Sigmoid colon (tissue), 4 donors: ENCODE results near the gene RPS6KA2.
A peak's percentile ranks its signal among the peaks of the same experiment; 100 is the strongest.

ENCODE experiments used
- EP300 ChIP-seq, 4 donors: sonication (generic); formaldehyde crosslinking; IDR thresholded peaks; one replicate each; pipeline ENCODE4 v1.6.1; 2017; ENCODE audit warnings: antibody characterized with exemption in 4 of 4
- POLR2A ChIP-seq, 2 donors: fragments of 450-650 bp; IDR thresholded peaks; one replicate each; pipeline ENCODE4 v1.6.1; 2016; ENCODE audit warnings: antibody characterized with exemption in 2 of 2, mild to moderate bottlenecking in 2 of 2, moderate library complexity in 2 of 2
- POLR2AphosphoS5 ChIP-seq, 4 donors: sonication (generic); formaldehyde crosslinking; IDR thresholded peaks; one replicate each; pipeline ENCODE4 v1.6.1; 2017; ENCODE audit warnings: antibody characterized with exemption in 4 of 4
- TF ChIP-seq, protein P1 (sequence below), 4 experiments: fragments of 450-650 bp in 3 of 4; fragments of 200-600 bp in 1 of 4; IDR thresholded peaks; one replicate each; pipeline ENCODE4 v1.5.1; 2016 to 2019; ENCODE audit warnings: antibody characterized with exemption in 4 of 4, mild to moderate bottlenecking in 3 of 4, moderate library complexity in 2 of 4

DNA sequence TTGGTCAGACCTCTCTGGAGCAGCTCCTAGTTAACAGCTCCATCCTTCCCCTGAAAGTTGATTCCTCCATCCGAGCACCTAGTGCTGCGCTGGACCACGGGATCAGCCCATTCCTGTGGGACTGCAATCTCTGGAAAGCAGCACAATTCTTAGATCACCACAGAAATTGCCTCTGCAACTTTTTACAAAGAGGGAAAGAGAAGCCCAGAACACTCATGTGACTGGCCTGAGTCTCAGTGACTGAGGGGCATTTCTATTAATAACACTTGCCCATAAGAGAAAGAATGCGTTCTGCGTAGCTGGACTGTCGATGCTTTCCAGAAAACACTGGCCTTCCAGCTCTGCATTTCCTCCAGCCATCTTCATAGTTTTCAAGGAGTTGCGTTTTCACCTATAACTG lies 262.6 kb downstream of the RPS6KA2 start:
- TF ChIP-seq POLR2A (IDR thresholded peaks at IDR 0.05) (no peak), POLR2AphosphoS5 (IDR thresholded peaks at IDR 0.05) (peak in 2 of 4 donors; percentile 19 to 62), EP300 (IDR thresholded peaks at IDR 0.05) (peak in 1 of 4 donors; percentile 72)
- TF ChIP-seq, protein P1, sequence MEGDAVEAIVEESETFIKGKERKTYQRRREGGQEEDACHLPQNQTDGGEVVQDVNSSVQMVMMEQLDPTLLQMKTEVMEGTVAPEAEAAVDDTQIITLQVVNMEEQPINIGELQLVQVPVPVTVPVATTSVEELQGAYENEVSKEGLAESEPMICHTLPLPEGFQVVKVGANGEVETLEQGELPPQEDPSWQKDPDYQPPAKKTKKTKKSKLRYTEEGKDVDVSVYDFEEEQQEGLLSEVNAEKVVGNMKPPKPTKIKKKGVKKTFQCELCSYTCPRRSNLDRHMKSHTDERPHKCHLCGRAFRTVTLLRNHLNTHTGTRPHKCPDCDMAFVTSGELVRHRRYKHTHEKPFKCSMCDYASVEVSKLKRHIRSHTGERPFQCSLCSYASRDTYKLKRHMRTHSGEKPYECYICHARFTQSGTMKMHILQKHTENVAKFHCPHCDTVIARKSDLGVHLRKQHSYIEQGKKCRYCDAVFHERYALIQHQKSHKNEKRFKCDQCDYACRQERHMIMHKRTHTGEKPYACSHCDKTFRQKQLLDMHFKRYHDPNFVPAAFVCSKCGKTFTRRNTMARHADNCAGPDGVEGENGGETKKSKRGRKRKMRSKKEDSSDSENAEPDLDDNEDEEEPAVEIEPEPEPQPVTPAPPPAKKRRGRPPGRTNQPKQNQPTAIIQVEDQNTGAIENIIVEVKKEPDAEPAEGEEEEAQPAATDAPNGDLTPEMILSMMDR (IDR thresholded peaks at IDR 0.05) = no peak
